Progenitor cell of endocrine pancreas (in vitro differentiated cells): ENCODE data around the gene PLAGL1. TPM values are rescaled to one million over a fixed set of nuclear protein-coding genes. Genes with fewer than 3 reads are reported as not detected.

Source experiments
- DNase-seq: peaks from one replicate; pipeline ENCODE4 v3.0.0; 2021; ENCODE audit warnings: low spot score; ENCODE audit not compliant: unreplicated experiment
- H3K27ac Mint-ChIP-seq: 2 replicates; pipeline ENCODE4 v1.8.0; 2021; ENCODE audit warnings: mild to moderate bottlenecking, moderate library complexity, mixed read lengths
- H3K27me3 Mint-ChIP-seq: 2 replicates; pipeline ENCODE4 v1.8.0; 2021; ENCODE audit warnings: mixed read lengths
- H3K36me3 Mint-ChIP-seq: 2 replicates; pipeline ENCODE4 v1.8.0; 2022; ENCODE audit warnings: mixed read lengths; ENCODE audit not compliant: insufficient read depth
- H3K4me1 Mint-ChIP-seq: 2 replicates; pipeline ENCODE4 v1.8.0; 2021; ENCODE audit warnings: low read depth, mixed read lengths
- H3K4me3 Mint-ChIP-seq: 2 replicates; pipeline ENCODE4 v1.8.0; 2021; ENCODE audit warnings: low read depth, mild to moderate bottlenecking, moderate library complexity, mixed read lengths
- H3K9me3 Mint-ChIP-seq: 2 replicates; pipeline ENCODE4 v1.8.0; 2021; ENCODE audit warnings: low read depth, mixed read lengths
- CTCF ChIP-seq: fragments of 200-600 bp; sonication (generic); IDR thresholded peaks from one replicate; pipeline ENCODE4 v1.5.0; 2021; ENCODE audit warnings: antibody characterized with exemption, mild to moderate bottlenecking; ENCODE audit not compliant: unreplicated experiment
- total RNA-seq: library from RNA; stranded (reverse); gene quantifications from 2 replicates; pipeline ENCODE4 v1.2.1, GENCODE V29; 2021

The PLAGL1 gene
- total RNA-seq, 1 donor from 2014 or later: 23.7 TPM

DNA sequence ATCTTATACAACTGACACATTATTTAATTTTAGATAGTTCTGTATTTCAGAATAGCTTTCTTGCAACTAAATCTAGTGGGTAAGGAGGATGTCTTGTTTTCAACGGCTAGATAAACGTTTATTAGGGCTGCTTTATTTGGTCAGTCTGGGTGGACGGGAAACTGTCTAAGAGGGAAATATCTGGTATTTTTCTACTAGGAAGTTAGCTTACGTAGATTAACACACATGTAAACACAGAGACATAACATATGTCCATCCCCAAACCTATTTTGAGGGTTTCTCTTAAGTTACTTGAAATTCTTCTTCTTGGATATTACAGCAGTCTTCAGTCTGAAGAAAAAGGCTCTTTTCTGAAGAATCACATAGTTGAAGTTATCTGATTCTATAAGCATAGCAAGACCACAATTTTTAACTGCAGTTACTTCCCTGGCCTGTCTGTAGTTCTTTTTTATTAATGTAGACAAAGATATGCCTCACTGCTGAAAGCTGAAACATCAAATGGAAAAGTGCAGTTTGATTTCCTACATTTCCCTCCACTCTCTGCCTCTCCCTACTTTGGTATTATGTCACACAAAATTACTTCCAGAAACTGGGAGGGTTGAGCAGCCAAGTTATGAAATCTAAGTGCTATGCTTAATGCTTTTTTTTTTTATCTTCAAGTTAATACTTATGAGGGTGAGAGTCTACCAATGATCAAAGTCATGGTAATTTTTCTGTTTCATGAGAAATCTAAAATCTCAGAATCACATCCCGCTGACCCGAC, 37.4 kb downstream of the PLAGL1 start:
- H3K9me3 Mint-ChIP-seq: no peaks in the 10 kb centered on the region
- DNase-seq: no peak
- H3K4me1 Mint-ChIP-seq: peaks cover 57% of the 10 kb centered on the region
- peak overlapping the region; percentile 24 for H3K27ac Mint-ChIP-seq
- H3K4me3 Mint-ChIP-seq: peak overlapping the region; percentile 7
- no peak for TF ChIP-seq CTCF
- H3K27me3 Mint-ChIP-seq: peaks cover 28% of the 10 kb centered on the region
- H3K36me3 Mint-ChIP-seq: no peaks in the 10 kb centered on the region

DNA sequence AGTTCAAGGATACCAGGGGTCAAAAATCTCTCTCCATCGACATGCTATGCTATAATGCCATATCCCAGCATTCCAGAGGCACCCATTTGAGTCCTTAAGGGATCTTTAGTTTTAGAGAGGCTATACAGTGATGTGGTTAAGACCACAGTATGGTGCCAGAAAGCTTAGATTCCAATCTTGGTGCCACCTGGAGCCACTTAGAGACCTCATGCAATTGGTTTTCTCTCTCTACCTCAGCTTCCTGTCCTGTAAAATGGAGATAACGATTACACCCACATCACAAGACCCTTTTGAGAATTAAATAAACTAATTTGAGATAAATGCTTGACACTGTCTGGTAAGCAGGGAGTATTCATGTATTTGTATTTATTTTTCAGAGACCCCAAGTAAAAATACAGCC, 39.0 kb downstream of the PLAGL1 start:
- Mint-ChIP-seq H3K36me3 (no peaks in the 10 kb centered on the region), H3K9me3 (no peaks in the 10 kb centered on the region), H3K4me3 (no peak overlapping the region), H3K27ac (peak overlapping the region; percentile 31), H3K27me3 (peaks cover 38% of the 10 kb centered on the region), H3K4me1 (peaks cover 62% of the 10 kb centered on the region)
- no peak for DNase-seq
- no peak for TF ChIP-seq CTCF

GRCh38 chr6:143967706-143968376, 40.2 kb downstream of the PLAGL1 start:
- H3K4me3 Mint-ChIP-seq: no peak overlapping the region
- TF ChIP-seq CTCF: no peak
- H3K27me3 Mint-ChIP-seq: peaks cover 48% of the 10 kb centered on the region
- no peak overlapping the region for H3K27ac Mint-ChIP-seq
- H3K4me1 Mint-ChIP-seq: peaks cover 63% of the 10 kb centered on the region
- DNase-seq: no peak
- no peaks in the 10 kb centered on the region for H3K9me3 Mint-ChIP-seq
- H3K36me3 Mint-ChIP-seq: no peaks in the 10 kb centered on the region

DNA sequence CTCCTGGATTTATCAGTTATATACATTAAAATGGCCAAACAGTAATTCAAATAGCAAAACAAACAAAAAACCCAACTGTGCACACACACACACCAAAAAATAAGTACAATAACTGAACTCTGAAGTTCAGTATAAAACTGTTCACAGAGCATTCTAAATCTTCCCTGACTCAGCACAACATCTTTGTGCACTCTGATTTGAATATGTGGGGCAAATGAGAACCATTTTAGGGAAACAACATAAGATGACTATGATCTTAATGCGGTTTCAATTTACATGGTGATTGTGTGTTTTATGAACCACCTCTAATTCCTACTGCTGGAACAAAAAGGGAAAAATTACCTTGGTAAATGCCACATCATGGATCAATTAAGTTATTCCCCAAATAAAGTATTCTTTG, 41.7 kb downstream of the PLAGL1 start:
- no peak for TF ChIP-seq CTCF
- H3K4me3 Mint-ChIP-seq: no peak overlapping the region
- H3K9me3 Mint-ChIP-seq: no peaks in the 10 kb centered on the region
- H3K4me1 Mint-ChIP-seq: peaks cover 63% of the 10 kb centered on the region
- no peaks in the 10 kb centered on the region for H3K36me3 Mint-ChIP-seq
- peaks cover 63% of the 10 kb centered on the region for H3K27me3 Mint-ChIP-seq
- no peak overlapping the region for H3K27ac Mint-ChIP-seq
- DNase-seq: no peak

- no peak overlapping the region for H3K27ac Mint-ChIP-seq
- no peaks in the 10 kb centered on the region for H3K9me3 Mint-ChIP-seq
- H3K27me3 Mint-ChIP-seq: peaks cover 67% of the 10 kb centered on the region
- no peak for TF ChIP-seq CTCF
- no peak for DNase-seq
- H3K4me1 Mint-ChIP-seq: peaks cover 56% of the 10 kb centered on the region
- no peaks in the 10 kb centered on the region for H3K36me3 Mint-ChIP-seq
- H3K4me3 Mint-ChIP-seq: no peak overlapping the region
Observed at GRCh38 chr6:143965503-143966171, 42.4 kb downstream of the PLAGL1 start.
